Fibroblast of pulmonary artery (primary cell): ENCODE results near the gene SRGN.
A peak's percentile ranks its signal among the peaks of the same experiment; 100 is the strongest.

Experiments
- DNase-seq: peaks from one replicate; pipeline ENCODE4 v3.0.0-alpha.2; 2010; ENCODE audit warnings: low read depth
- H3K4me3 ChIP-seq: replicated peaks from 2 replicates; pipeline ENCODE4 v1.5.1; 2011; ENCODE audit warnings: low read depth, mild to moderate bottlenecking, control low read depth, low read length, moderate library complexity
- CTCF ChIP-seq: IDR thresholded peaks from 2 replicates; pipeline ENCODE4 v1.5.1; 2011; ENCODE audit warnings: mild to moderate bottlenecking, control low read depth, low read length, inconsistent platforms; ENCODE audit errors: missing control alignments

Gene SRGN

GRCh38 chr10:69075431-69075830 lies 12.5 kb upstream of the SRGN start:
- TF ChIP-seq CTCF = no peak
- H3K4me3 ChIP-seq = no peak overlapping the region

GRCh38 chr10:69078311-69078710 lies 9.6 kb upstream of the SRGN start:
- no peak for TF ChIP-seq CTCF
- H3K4me3 ChIP-seq = no peak overlapping the region
- no peak for DNase-seq

More at GRCh38 chr10:69075431-69075830, 12.5 kb upstream of the SRGN start:
- DNase-seq = no peak

GRCh38 chr10:69080226-69080625 lies 7.7 kb upstream of the SRGN start:
- no peak for TF ChIP-seq CTCF
- H3K4me3 ChIP-seq = no peak overlapping the region
- DNase-seq = no peak

- DNase-seq = peak; percentile 71
- no peak for TF ChIP-seq CTCF
- H3K4me3 ChIP-seq = no peak overlapping the region
These were observed 1.8 kb upstream of the SRGN start for GRCh38 chr10:69086001-69086509.

GRCh38 chr10:69088471-69088769 lies 517 bp downstream of the SRGN start:
- H3K4me3 ChIP-seq = peak overlapping the region; percentile 87
- DNase-seq = peak; percentile 47
- TF ChIP-seq CTCF = no peak

GRCh38 chr10:69088801-69089501 lies 1.0 kb downstream of the SRGN start:
- TF ChIP-seq CTCF = no peak
- DNase-seq = peak; percentile 86
- H3K4me3 ChIP-seq = peak overlapping the region; percentile 87
